Stimulated activated memory B cell treated with anti-CD40 and anti-IgM and Interleukin-4, amounts not matched to agents 10 μg/mL and 1 μg/mL and 100 μg/mL, for 72 hours (primary cell): ENCODE results near the gene GALNT2.
A peak's percentile ranks its signal among the peaks of the same experiment; 100 is the strongest.

Source experiments
- ATAC-seq: fragments of 150-1000 bp; cut with Tn5 transposase; 2 replicates; pipeline ENCODE4 v1.10.0; 2021
- H3K27ac Mint-ChIP-seq: one replicate; pipeline ENCODE4 v1.8.0; 2022; ENCODE audit warnings: mild to moderate bottlenecking, mixed read lengths
- H3K27me3 Mint-ChIP-seq: one replicate; pipeline ENCODE4 v1.8.0; 2022; ENCODE audit warnings: mixed read lengths
- H3K36me3 Mint-ChIP-seq: one replicate; pipeline ENCODE4 v1.8.0; 2022; ENCODE audit warnings: mixed read lengths
- H3K4me1 Mint-ChIP-seq: one replicate; pipeline ENCODE4 v1.8.0; 2022; ENCODE audit warnings: mixed read lengths
- H3K4me3 Mint-ChIP-seq: one replicate; pipeline ENCODE4 v1.8.0; 2022; ENCODE audit warnings: mild to moderate bottlenecking, moderate library complexity, mixed read lengths
- H3K9me3 Mint-ChIP-seq: one replicate; pipeline ENCODE4 v1.8.0; 2022; ENCODE audit warnings: mixed read lengths

The GALNT2 gene

GRCh38 chr1:230185076-230186001, 118.3 kb downstream of the GALNT2 start:
- ATAC-seq, result no peak

GRCh38 chr1:230186003-230186863, 119.2 kb downstream of the GALNT2 start:
- no peak for ATAC-seq
- Mint-ChIP-seq H3K4me1 (peaks cover 29% of the 10 kb centered on the region), H3K9me3 (peaks cover 5% of the 10 kb centered on the region), H3K4me3 (no peak overlapping the region), H3K27ac (no peak overlapping the region), H3K36me3 (peaks cover 60% of the 10 kb centered on the region), H3K27me3 (no peaks in the 10 kb centered on the region)

More at GRCh38 chr1:230185076-230186001, 118.3 kb downstream of the GALNT2 start:
- Mint-ChIP-seq H3K9me3 (peaks cover 5% of the 10 kb centered on the region), H3K4me3 (no peak overlapping the region), H3K27ac (no peak overlapping the region), H3K4me1 (peaks cover 36% of the 10 kb centered on the region), H3K36me3 (peaks cover 62% of the 10 kb centered on the region), H3K27me3 (no peaks in the 10 kb centered on the region)

DNA sequence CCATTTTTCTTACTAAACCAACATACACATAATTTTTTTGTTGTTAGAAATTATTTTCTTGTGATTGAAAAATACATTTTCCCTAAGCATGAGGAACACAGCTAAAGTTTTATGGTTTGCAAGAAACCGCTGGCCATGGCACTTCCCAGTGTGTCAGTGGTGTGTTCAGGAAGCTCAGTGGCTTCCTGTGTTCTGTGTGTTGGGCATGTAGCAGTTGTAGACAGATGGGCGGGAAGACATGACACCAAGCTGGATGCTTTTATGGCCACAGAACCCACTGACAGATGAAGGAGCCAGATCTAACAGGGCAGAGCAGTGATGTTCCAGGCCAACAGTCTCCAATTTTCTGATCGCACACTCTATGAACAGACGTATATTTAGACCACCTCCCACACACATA, 119.8 kb downstream of the GALNT2 start:
- ATAC-seq, result no peak
- Mint-ChIP-seq H3K36me3 (peaks cover 59% of the 10 kb centered on the region), H3K4me3 (no peak overlapping the region), H3K9me3 (peaks cover 5% of the 10 kb centered on the region), H3K27me3 (no peaks in the 10 kb centered on the region), H3K4me1 (peaks cover 26% of the 10 kb centered on the region), H3K27ac (no peak overlapping the region)

GRCh38 chr1:230187290-230187689, 120.3 kb downstream of the GALNT2 start:
- Mint-ChIP-seq H3K27ac (no peak overlapping the region), H3K9me3 (peaks cover 5% of the 10 kb centered on the region), H3K4me3 (no peak overlapping the region), H3K36me3 (peaks cover 59% of the 10 kb centered on the region), H3K27me3 (no peaks in the 10 kb centered on the region), H3K4me1 (peaks cover 24% of the 10 kb centered on the region)
- no peak for ATAC-seq

- peaks cover 5% of the 10 kb centered on the region for H3K9me3 Mint-ChIP-seq
- H3K36me3 Mint-ChIP-seq, result peaks cover 51% of the 10 kb centered on the region
- no peak for ATAC-seq
- no peaks in the 10 kb centered on the region for H3K27me3 Mint-ChIP-seq
- no peak overlapping the region for H3K4me3 Mint-ChIP-seq
- H3K4me1 Mint-ChIP-seq, result peaks cover 21% of the 10 kb centered on the region
- no peak overlapping the region for H3K27ac Mint-ChIP-seq
These were observed 121.8 kb downstream of the GALNT2 start for GRCh38 chr1:230188826-230189225.

DNA sequence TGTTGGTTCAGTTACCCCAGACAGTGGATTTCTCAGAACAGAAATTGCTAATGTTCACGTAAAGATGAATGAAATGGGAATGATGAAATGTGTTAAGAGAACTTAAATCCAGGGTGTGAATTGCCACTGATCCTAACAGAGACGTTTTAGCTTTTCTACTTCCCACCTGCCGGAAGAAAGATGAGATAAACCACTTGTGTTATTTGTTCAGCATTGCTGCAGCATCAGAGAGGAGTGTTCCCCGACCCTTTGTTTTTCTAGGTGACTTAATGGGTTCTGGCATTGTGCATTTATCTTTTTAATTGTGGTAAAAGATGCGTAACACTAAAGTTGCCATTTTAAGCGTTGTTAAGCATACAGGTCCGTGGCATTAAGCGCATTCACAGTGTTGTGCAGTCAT, 122.3 kb downstream of the GALNT2 start:
- peaks cover 5% of the 10 kb centered on the region for H3K9me3 Mint-ChIP-seq
- ATAC-seq, result no peak
- H3K27ac Mint-ChIP-seq, result no peak overlapping the region
- peaks cover 50% of the 10 kb centered on the region for H3K36me3 Mint-ChIP-seq
- peaks cover 21% of the 10 kb centered on the region for H3K4me1 Mint-ChIP-seq
- no peaks in the 10 kb centered on the region for H3K27me3 Mint-ChIP-seq
- H3K4me3 Mint-ChIP-seq, result no peak overlapping the region

GRCh38 chr1:230189824-230190223, 122.8 kb downstream of the GALNT2 start:
- no peak for ATAC-seq
- H3K27ac Mint-ChIP-seq, result no peak overlapping the region
- peaks cover under 1% of the 10 kb centered on the region for H3K9me3 Mint-ChIP-seq
- H3K4me3 Mint-ChIP-seq, result no peak overlapping the region
- H3K4me1 Mint-ChIP-seq, result peaks cover 16% of the 10 kb centered on the region
- H3K36me3 Mint-ChIP-seq, result peaks cover 45% of the 10 kb centered on the region
- H3K27me3 Mint-ChIP-seq, result no peaks in the 10 kb centered on the region

- Mint-ChIP-seq H3K4me3 (no peak overlapping the region), H3K27me3 (no peaks in the 10 kb centered on the region), H3K36me3 (peaks cover 39% of the 10 kb centered on the region), H3K27ac (no peak overlapping the region), H3K9me3 (no peaks in the 10 kb centered on the region), H3K4me1 (peaks cover 8% of the 10 kb centered on the region)
- ATAC-seq, result peak; percentile 41
These were observed 124.2 kb downstream of the GALNT2 start for GRCh38 chr1:230191079-230191804.

DNA sequence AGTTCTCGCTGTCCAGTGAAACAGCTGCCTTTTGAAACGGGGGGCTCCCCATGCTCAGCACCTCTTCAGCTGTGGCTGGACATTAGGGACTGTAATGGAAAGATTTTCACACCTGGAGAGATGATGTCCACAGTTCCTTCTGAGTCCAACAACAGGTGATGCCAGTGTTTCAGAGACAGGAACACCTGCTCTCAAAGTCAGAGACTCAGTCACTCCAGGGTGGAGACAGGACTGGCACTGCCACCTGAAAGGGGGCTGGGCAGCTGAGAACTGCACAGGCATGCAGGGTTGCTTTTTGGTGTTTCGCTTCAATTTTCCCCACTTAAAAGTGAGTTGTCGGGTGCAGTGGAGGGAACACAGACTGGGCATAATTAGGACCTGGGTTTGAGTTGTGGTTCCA, 124.8 kb downstream of the GALNT2 start:
- no peak overlapping the region for H3K27ac Mint-ChIP-seq
- no peaks in the 10 kb centered on the region for H3K9me3 Mint-ChIP-seq
- peaks cover 36% of the 10 kb centered on the region for H3K36me3 Mint-ChIP-seq
- H3K27me3 Mint-ChIP-seq, result no peaks in the 10 kb centered on the region
- peaks cover 6% of the 10 kb centered on the region for H3K4me1 Mint-ChIP-seq
- ATAC-seq, result no peak
- H3K4me3 Mint-ChIP-seq, result no peak overlapping the region

DNA sequence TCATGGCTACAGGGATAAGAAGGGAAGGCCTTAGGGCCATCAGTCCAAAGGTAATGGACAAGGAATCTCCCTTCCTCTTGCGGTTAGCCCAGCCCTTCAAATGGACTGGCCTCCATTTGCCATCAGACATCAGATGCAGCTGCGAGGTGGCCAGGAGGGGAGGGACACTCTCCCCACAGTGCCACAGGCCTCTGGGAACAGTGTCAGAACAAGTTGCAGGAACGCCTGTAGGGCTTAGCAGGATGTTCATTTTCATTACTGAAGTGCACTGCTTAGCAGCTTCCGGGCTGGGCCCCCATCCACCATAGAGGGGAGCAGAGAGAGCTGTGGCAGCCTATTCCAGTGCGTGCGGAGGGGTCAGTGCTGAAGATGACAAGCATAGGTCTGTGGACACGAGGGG, 127.5 kb downstream of the GALNT2 start:
- H3K27ac Mint-ChIP-seq, result no peak overlapping the region
- H3K4me1 Mint-ChIP-seq, result peaks cover 13% of the 10 kb centered on the region
- peaks cover 33% of the 10 kb centered on the region for H3K36me3 Mint-ChIP-seq
- H3K27me3 Mint-ChIP-seq, result no peaks in the 10 kb centered on the region
- H3K9me3 Mint-ChIP-seq, result no peaks in the 10 kb centered on the region
- H3K4me3 Mint-ChIP-seq, result no peak overlapping the region
- no peak for ATAC-seq

GRCh38 chr1:230195199-230195598, 128.2 kb downstream of the GALNT2 start:
- H3K4me3 Mint-ChIP-seq, result no peak overlapping the region
- peaks cover 33% of the 10 kb centered on the region for H3K36me3 Mint-ChIP-seq

GRCh38 chr1:230196077-230196476, 129.0 kb downstream of the GALNT2 start:
- peaks cover 13% of the 10 kb centered on the region for H3K4me1 Mint-ChIP-seq
- ATAC-seq, result no peak
- H3K27ac Mint-ChIP-seq, result no peak overlapping the region
- H3K36me3 Mint-ChIP-seq, result peaks cover 33% of the 10 kb centered on the region
- H3K4me3 Mint-ChIP-seq, result no peak overlapping the region
- no peaks in the 10 kb centered on the region for H3K9me3 Mint-ChIP-seq
- H3K27me3 Mint-ChIP-seq, result no peaks in the 10 kb centered on the region

More at GRCh38 chr1:230195199-230195598, 128.2 kb downstream of the GALNT2 start:
- H3K27ac Mint-ChIP-seq, result no peak overlapping the region
- H3K27me3 Mint-ChIP-seq, result no peaks in the 10 kb centered on the region
- peaks cover 13% of the 10 kb centered on the region for H3K4me1 Mint-ChIP-seq
- H3K9me3 Mint-ChIP-seq, result no peaks in the 10 kb centered on the region
- no peak for ATAC-seq

DNA sequence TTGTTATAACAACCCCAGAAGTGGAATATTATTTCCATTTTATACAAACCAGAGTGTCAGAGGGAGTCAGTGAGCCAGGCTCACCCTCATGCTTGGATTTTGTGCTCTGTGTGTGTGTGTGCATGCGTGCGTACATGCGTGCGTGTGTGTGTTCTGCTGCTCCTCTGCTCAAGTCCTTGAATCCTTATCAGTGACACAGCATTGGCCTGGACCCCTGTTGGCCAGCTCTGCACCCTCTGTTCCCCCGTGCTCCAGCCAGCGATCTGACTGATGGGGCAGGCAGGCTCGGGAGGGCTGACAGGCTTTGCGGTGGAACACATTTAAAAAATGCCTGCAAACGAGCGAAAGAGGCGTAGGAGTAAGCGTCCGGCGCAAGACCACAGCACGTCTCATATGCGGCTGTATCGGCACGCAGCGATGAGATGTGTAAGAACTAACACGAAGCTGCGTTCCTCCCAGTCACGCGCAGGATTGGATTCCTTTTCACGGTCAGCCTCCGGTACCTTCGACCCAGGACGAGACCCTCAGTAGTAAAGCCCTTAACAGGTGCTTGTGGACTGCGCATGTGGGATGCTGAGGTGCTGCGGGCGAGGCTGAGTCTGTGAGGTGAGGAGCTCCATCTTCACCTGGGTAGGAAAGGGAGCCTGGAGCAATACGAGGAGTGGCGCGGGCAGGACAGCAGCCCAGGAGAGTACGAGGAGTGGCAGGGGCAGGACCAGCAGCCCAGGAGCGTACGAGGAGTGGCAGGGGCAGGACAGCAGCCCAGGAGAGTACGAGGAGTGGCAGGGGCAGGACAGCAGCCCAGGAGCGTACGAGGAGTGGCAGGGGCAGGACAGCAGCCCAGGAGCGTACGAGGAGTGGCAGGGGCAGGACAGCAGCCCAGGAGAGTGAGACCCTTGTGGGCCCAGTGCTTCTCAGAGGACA, 130.9 kb downstream of the GALNT2 start:
- no peaks in the 10 kb centered on the region for H3K9me3 Mint-ChIP-seq
- H3K36me3 Mint-ChIP-seq, result peaks cover 34% of the 10 kb centered on the region
- no peak overlapping the region for H3K4me3 Mint-ChIP-seq
- peaks cover 13% of the 10 kb centered on the region for H3K4me1 Mint-ChIP-seq
- no peak for ATAC-seq
- H3K27ac Mint-ChIP-seq, result peak overlapping the region; percentile 7
- no peaks in the 10 kb centered on the region for H3K27me3 Mint-ChIP-seq

- Mint-ChIP-seq H3K4me1 (peaks cover 14% of the 10 kb centered on the region), H3K9me3 (no peaks in the 10 kb centered on the region), H3K27me3 (no peaks in the 10 kb centered on the region), H3K4me3 (no peak overlapping the region), H3K36me3 (peaks cover 42% of the 10 kb centered on the region), H3K27ac (no peak overlapping the region)
- ATAC-seq, result no peak
These were observed 132.0 kb downstream of the GALNT2 start for GRCh38 chr1:230199034-230199433.
